ENCODE results near the gene SUMO4. TPM values are rescaled to one million over a fixed set of nuclear protein-coding genes. Genes with fewer than 3 reads are reported as not detected.

SUMO4 gene
- total and polyA plus RNA-seq, 10 of the 15 experiments (the other 5 are each of a cell fraction or from before 2014, with no cell fraction given): 0.07 to 5.3 (median 1.0) TPM; not detected in 1

DNA sequence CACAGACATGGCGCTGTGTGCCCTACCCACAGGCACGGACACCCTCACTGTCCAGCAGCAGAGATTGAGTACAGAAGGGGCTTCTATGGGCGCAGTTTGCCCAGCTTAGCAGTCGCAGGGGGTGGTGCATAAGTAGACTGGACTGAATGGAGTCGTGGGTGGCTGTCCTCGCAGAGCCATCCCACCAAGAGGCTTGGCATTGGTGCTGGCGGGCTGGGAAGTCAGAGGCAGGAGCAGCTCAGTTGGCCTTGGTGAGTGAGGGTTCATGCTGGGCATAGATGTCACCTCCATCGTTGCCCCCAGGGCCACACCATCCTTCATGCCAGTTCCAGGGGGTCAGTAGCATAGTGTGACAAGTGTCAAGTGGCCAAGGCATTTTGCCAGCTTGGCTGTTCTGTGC lies 25.2 kb downstream of the SUMO4 start:
- H3K27me3 ChIP-seq (replicated peaks in 1 of 2; ENCODE audit: control insufficient read depth in 2 of 2, insufficient read depth in 2 of 2, low read length in 1 of 2): no peaks in the 10 kb centered on the region; a peak in 1 of 4 replicates
- no peaks in the 10 kb centered on the region; the same call in 1 of the 2 replicates for H3K4me1 ChIP-seq (ENCODE audit: control insufficient read depth, insufficient read depth, low read length)
- no TSS peak for BruUV-seq (replicated peaks)
- POLR2A ChIA-PET: no interaction called here
- no peaks in the 10 kb centered on the region for H3K36me3 ChIP-seq (ENCODE audit: control insufficient read depth in 2 of 2, insufficient read depth in 2 of 2, low read length in 1 of 2)
- H3K9me3 ChIP-seq (replicated peaks; ENCODE audit: control insufficient read depth, insufficient read depth, low read length): no peaks in the 10 kb centered on the region
- in situ Hi-C loops (cut with MboI): loop anchor here (5.0 to 25.0 kb wide), 4 partner anchors 343 to 853 kb away; no protein-coding TSS in a partner anchor
- 73% methylated on average over 8 of the region's 8 CpGs for WGBS (ENCODE audit: insufficient coverage, insufficient replicate concordance, low lambda C conversion rate, missing lambda C conversion rate)
- DNase-seq (ENCODE audit: low read depth, low spot score) (no peak), ATAC-seq (no peak), FAIRE-seq (no peak)
- TF ChIP-seq RAD21 (IDR thresholded peaks at IDR 0.05; ENCODE audit: insufficient read depth, low read depth, low read length): no peak
- TF ChIP-seq ZBTB11 (CRISPR knock-in tag; IDR thresholded peaks at IDR 0.05): no peak
- TF ChIP-seq, protein P1, sequence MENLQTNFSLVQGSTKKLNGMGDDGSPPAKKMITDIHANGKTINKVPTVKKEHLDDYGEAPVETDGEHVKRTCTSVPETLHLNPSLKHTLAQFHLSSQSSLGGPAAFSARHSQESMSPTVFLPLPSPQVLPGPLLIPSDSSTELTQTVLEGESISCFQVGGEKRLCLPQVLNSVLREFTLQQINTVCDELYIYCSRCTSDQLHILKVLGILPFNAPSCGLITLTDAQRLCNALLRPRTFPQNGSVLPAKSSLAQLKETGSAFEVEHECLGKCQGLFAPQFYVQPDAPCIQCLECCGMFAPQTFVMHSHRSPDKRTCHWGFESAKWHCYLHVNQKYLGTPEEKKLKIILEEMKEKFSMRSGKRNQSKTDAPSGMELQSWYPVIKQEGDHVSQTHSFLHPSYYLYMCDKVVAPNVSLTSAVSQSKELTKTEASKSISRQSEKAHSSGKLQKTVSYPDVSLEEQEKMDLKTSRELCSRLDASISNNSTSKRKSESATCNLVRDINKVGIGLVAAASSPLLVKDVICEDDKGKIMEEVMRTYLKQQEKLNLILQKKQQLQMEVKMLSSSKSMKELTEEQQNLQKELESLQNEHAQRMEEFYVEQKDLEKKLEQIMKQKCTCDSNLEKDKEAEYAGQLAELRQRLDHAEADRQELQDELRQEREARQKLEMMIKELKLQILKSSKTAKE (IDR thresholded peaks at IDR 0.05; ENCODE audit: low read depth, poor library complexity, severe bottlenecking): no peak
- TF ChIP-seq CBFB (IDR thresholded peaks at IDR 0.05; ENCODE audit: low read depth): no peak
- no peak for TF ChIP-seq CUX1 (IDR thresholded peaks at IDR 0.05; ENCODE audit: insufficient replicate concordance, low read depth, low read length)
- TF ChIP-seq PAX8 (IDR thresholded peaks at IDR 0.05): no peak
- no peak for TF ChIP-seq ZBED1 (IDR thresholded peaks at IDR 0.05; ENCODE audit: borderline replicate concordance)
- TF ChIP-seq FOXK2 (IDR thresholded peaks at IDR 0.05): no peak
- no peak for TF ChIP-seq ZNF24 (IDR thresholded peaks at IDR 0.05)
- CTCF ChIA-PET: interaction anchor here (0.7 to 3.3 kb wide), 6 partner anchors 92 to 397 kb away, joined by 3 to 14 read pairs (median 4); no protein-coding TSS in a partner anchor
- H4K20me1 ChIP-seq (ENCODE audit: control insufficient read depth, insufficient read depth): no peaks in the 10 kb centered on the region
- RAD21 ChIA-PET (ENCODE audit: unreplicated experiment): interaction anchor here (1.1 to 1.3 kb wide), 2 partner anchors 230 to 380 kb away, joined by 4 read pairs; no protein-coding TSS in a partner anchor
- H3K4me2 ChIP-seq (ENCODE audit: control insufficient read depth, insufficient read depth): no peak overlapping the region
- no peak overlapping the region for H2AFZ ChIP-seq (ENCODE audit: control insufficient read depth, low read depth, low read length)
- H3K4me3 ChIP-seq: no peak overlapping the region
- SMC1A ChIA-PET (ENCODE audit: uncharacterized antibody, unreplicated experiment): interaction anchor here (0.7 to 1.7 kb wide), 6 partner anchors 14 to 396 kb away, joined by 3 to 5 read pairs (median 3); no protein-coding TSS in a partner anchor
- no peak overlapping the region for H3K9ac ChIP-seq (ENCODE audit: control insufficient read depth, insufficient read depth, low read length)
- no peak overlapping the region for H3K27ac ChIP-seq (ENCODE audit: control insufficient read depth, insufficient read depth)
- H3K79me2 ChIP-seq (ENCODE audit: control insufficient read depth, insufficient read depth, low read length): no peaks in the 10 kb centered on the region
- intact Hi-C loops (cut with micrococcal nuclease; ENCODE audit: unreplicated experiment): no loop called here
